Mesenchymal stem cell (in vitro differentiated cells and primary cell): ENCODE results near the gene TMEM116.

ENCODE experiments used
- DNase-seq: peaks from one replicate; pipeline ENCODE4 v3.0.0-alpha.2; 2013
- H2AFZ ChIP-seq: one replicate; pipeline ENCODE4 v1.6.1; 2013; ENCODE audit warnings: low read depth, mild to moderate bottlenecking, control low read depth, inconsistent platforms, low read length, moderate library complexity
- H2AK5ac ChIP-seq: 2 replicates; pipeline ENCODE4 v1.6.1; 2013; ENCODE audit warnings: low read length, moderate library complexity, mild to moderate bottlenecking, inconsistent platforms; ENCODE audit not compliant: severe bottlenecking
- H2BK120ac ChIP-seq: one replicate; pipeline ENCODE4 v1.6.1; 2013; ENCODE audit warnings: low read depth, mild to moderate bottlenecking, inconsistent platforms, low read length, moderate library complexity
- H2BK12ac ChIP-seq, 2 experiments: one replicate each; pipeline ENCODE4 v1.6.1; 2013; ENCODE audit warnings: inconsistent platforms in 2 of 2, low read length in 2 of 2, mild to moderate bottlenecking in 2 of 2, moderate library complexity in 2 of 2, control low read depth in 1 of 2
- H2BK15ac ChIP-seq: one replicate; pipeline ENCODE4 v1.6.1; 2013; ENCODE audit warnings: mild to moderate bottlenecking, low read depth, inconsistent platforms; ENCODE audit not compliant: poor library complexity, severe bottlenecking
- H2BK5ac ChIP-seq: 2 replicates; pipeline ENCODE4 v1.6.1; 2013; ENCODE audit warnings: low read depth, mild to moderate bottlenecking, low read length, control low read depth, inconsistent platforms; ENCODE audit not compliant: poor library complexity, severe bottlenecking
- H3K14ac ChIP-seq, 2 experiments: one replicate each; pipeline ENCODE4 v1.6.1; 2013; ENCODE audit warnings: inconsistent platforms in 2 of 2, low read length in 2 of 2, control low read depth in 1 of 2, mild to moderate bottlenecking in 1 of 2, moderate library complexity in 1 of 2
- H3K18ac ChIP-seq, 2 experiments: one replicate each; pipeline ENCODE4 v1.6.1; 2013; ENCODE audit warnings: inconsistent platforms in 2 of 2, low read length in 2 of 2, control low read depth in 1 of 2, low read depth in 1 of 2, mild to moderate bottlenecking in 1 of 2
- H3K23ac ChIP-seq, 2 experiments: one replicate each; pipeline ENCODE4 v1.6.1; 2013; ENCODE audit warnings: inconsistent platforms in 2 of 2, low read length in 2 of 2, mild to moderate bottlenecking in 2 of 2, moderate library complexity in 2 of 2, control low read depth in 1 of 2
- H3K27ac ChIP-seq: 2 replicates; pipeline ENCODE4 v1.5.1; 2013; ENCODE audit warnings: mild to moderate bottlenecking, moderate library complexity, low read length, control low read depth, inconsistent platforms; ENCODE audit not compliant: poor library complexity, severe bottlenecking
- H3K27me3 ChIP-seq, 2 experiments: 2 replicates each; pipeline versions ENCODE4 v1.6.1 to v1.7.0; 2013; ENCODE audit warnings: low read length in 2 of 2, mild to moderate bottlenecking in 2 of 2, moderate library complexity in 2 of 2, control low read depth in 1 of 2, inconsistent platforms in 1 of 2; ENCODE audit not compliant: control insufficient read depth in 1 of 2, insufficient read depth in 1 of 2
- H3K36me3 ChIP-seq, 2 experiments: 2 replicates each; pipeline versions ENCODE4 v1.6.1 to v1.7.0; 2013; ENCODE audit warnings: low read length in 2 of 2, control low read depth in 1 of 2, inconsistent platforms in 1 of 2, low read depth in 1 of 2, mild to moderate bottlenecking in 1 of 2; ENCODE audit not compliant: insufficient read depth in 2 of 2, control insufficient read depth in 1 of 2
- H3K4ac ChIP-seq, 2 experiments: one replicate each; pipeline ENCODE4 v1.6.1; 2013; ENCODE audit warnings: inconsistent platforms in 2 of 2, low read length in 2 of 2, mild to moderate bottlenecking in 2 of 2, moderate library complexity in 2 of 2, control low read depth in 1 of 2, low read depth in 1 of 2
- H3K4me1 ChIP-seq: 2 replicates; pipeline ENCODE4 v1.6.1; 2013; ENCODE audit warnings: low read depth, low read length, control low read depth; ENCODE audit not compliant: control insufficient read depth, insufficient read depth
- H3K4me2 ChIP-seq: 2 replicates; pipeline ENCODE4 v1.6.1; 2013; ENCODE audit warnings: low read length, mild to moderate bottlenecking, inconsistent platforms; ENCODE audit not compliant: poor library complexity, severe bottlenecking
- H3K4me3 ChIP-seq, 2 experiments: 2 replicates each; pipeline versions ENCODE4 v1.5.1 to v1.7.0; 2013; ENCODE audit warnings: low read length in 2 of 2, mild to moderate bottlenecking in 2 of 2, control low read depth in 1 of 2, low read depth in 1 of 2; ENCODE audit not compliant: insufficient read depth in 1 of 2
- H3K79me1 ChIP-seq: replicated peaks from 2 replicates; pipeline ENCODE4 v1.6.1; 2013; ENCODE audit warnings: mild to moderate bottlenecking, control low read depth, low read length, inconsistent platforms; ENCODE audit not compliant: poor library complexity, severe bottlenecking
- H3K9ac ChIP-seq: 2 replicates; pipeline ENCODE4 v1.7.0; 2013; ENCODE audit warnings: mild to moderate bottlenecking, low read length, moderate library complexity
- H3K9me3 ChIP-seq: 2 replicates; pipeline ENCODE4 v1.7.0; 2013; ENCODE audit warnings: mild to moderate bottlenecking, low read length; ENCODE audit not compliant: control insufficient read depth
- H4K8ac ChIP-seq: one replicate; pipeline ENCODE4 v1.6.1; 2013; ENCODE audit warnings: inconsistent platforms, mild to moderate bottlenecking, low read length, moderate library complexity
- H4K91ac ChIP-seq: one replicate; pipeline ENCODE4 v1.6.1; 2013; ENCODE audit warnings: mild to moderate bottlenecking, low read length, inconsistent platforms
- WGBS: methylation state at CpG from one replicate; pipeline ENCODE4 v1.1.7; 2013; ENCODE audit warnings: mixed read lengths; 5-methylcytosine and 5-hydroxymethylcytosine counted together

TMEM116 gene

GRCh38 chr12:111927346-111927745, 85.6 kb downstream of the TMEM116 start:
- Histone ChIP-seq H3K4me1 (no peaks in the 10 kb centered on the region), H2BK15ac (no peak overlapping the region), H4K8ac (no peak overlapping the region), H2BK12ac (no peak overlapping the region), H3K27me3 (no peaks in the 10 kb centered on the region), H3K18ac (no peak overlapping the region), H3K79me1 (no peaks in the 10 kb centered on the region), H3K4me3 (no peak overlapping the region), H2AFZ (no peak overlapping the region), H3K4me2 (no peak overlapping the region), H3K4ac (no peak overlapping the region), H2BK120ac (no peak overlapping the region), H3K14ac (no peak overlapping the region), H3K9me3 (no peaks in the 10 kb centered on the region), H3K9ac (no peak overlapping the region), H3K36me3 (peaks cover 0 to 3% of the 10 kb centered on the region in 2 experiments), H2AK5ac (no peak overlapping the region), H2BK5ac (no peak overlapping the region), H3K27ac (no peak overlapping the region), H3K23ac (no peak overlapping the region), H4K91ac (no peak overlapping the region)
- DNase-seq: no peak
- WGBS: 96% methylated on average over 5 of the region's 5 CpGs

DNA sequence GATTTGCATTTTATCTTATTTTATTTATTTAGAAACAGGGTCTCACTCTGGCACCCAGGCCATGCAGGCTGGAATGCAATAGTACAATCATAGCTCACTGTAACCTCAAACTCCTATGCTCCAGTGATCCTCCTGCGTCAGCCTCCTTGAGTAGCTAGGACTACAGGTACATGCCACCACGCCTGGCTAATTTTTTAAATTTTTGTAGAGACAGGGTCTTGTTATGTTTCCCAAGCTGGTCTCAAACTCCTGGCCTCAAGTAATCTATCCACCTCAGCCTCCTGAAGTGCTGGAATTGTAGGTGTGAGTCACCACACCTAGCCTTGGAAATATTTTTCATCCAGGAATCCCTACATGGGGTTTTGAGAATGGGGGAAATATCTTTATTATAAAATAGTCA, 86.3 kb downstream of the TMEM116 start:
- Histone ChIP-seq H2BK12ac (no peak overlapping the region), H3K27ac (no peak overlapping the region), H3K79me1 (no peaks in the 10 kb centered on the region), H2BK120ac (no peak overlapping the region), H3K4me3 (no peak overlapping the region), H3K14ac (no peak overlapping the region), H2BK15ac (no peak overlapping the region), H3K4me1 (no peaks in the 10 kb centered on the region), H3K4me2 (no peak overlapping the region), H3K9me3 (no peaks in the 10 kb centered on the region), H3K4ac (no peak overlapping the region), H3K18ac (no peak overlapping the region), H3K27me3 (no peaks in the 10 kb centered on the region), H4K8ac (no peak overlapping the region), H3K36me3 (no peaks in the 10 kb centered on the region), H3K23ac (no peak overlapping the region), H2BK5ac (no peak overlapping the region), H2AK5ac (no peak overlapping the region), H2AFZ (no peak overlapping the region), H3K9ac (no peak overlapping the region), H4K91ac (no peak overlapping the region)
- WGBS: 90% methylated on average over 2 of the region's 2 CpGs
- DNase-seq: no peak

DNA sequence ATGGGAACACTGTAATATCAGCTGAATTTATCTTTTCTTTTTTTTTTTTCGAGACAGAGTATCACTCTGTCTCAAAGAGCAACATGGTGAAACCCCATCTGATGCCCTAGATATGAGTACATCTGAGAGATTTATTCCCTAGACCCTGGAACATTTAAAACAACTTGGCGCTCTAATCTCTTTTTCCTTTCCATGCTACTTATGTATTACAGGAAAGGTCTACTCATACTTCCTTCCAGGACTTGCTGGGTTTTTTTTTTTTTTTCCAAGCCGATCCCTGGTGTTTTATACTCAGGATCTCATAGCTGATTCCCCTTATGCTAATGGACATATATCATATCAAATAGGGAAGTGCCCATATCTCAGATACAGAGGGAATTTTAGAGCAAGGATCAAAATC, 87.8 kb downstream of the TMEM116 start:
- Histone ChIP-seq H2AK5ac (no peak overlapping the region), H2BK15ac (no peak overlapping the region), H3K4me1 (no peaks in the 10 kb centered on the region), H3K27me3 (no peaks in the 10 kb centered on the region), H3K4me2 (no peak overlapping the region), H3K23ac (no peak overlapping the region), H3K9ac (no peak overlapping the region), H2BK120ac (no peak overlapping the region), H3K79me1 (no peaks in the 10 kb centered on the region), H3K14ac (no peak overlapping the region), H3K4me3 (no peak overlapping the region), H3K9me3 (no peaks in the 10 kb centered on the region), H4K8ac (no peak overlapping the region), H2AFZ (no peak overlapping the region), H4K91ac (no peak overlapping the region), H3K18ac (no peak overlapping the region), H3K27ac (no peak overlapping the region), H2BK5ac (no peak overlapping the region), H3K36me3 (no peaks in the 10 kb centered on the region), H3K4ac (no peak overlapping the region), H2BK12ac (no peak overlapping the region)
- DNase-seq: no peak
- 100% methylated on average over 2 of the region's 3 CpGs for WGBS

- DNase-seq: no peak
- no peak overlapping the region for H2BK5ac ChIP-seq
- no peak overlapping the region for H2AFZ ChIP-seq
- no peak overlapping the region for H2BK12ac ChIP-seq
- no peaks in the 10 kb centered on the region for H3K4me1 ChIP-seq
- no peak overlapping the region for H4K8ac ChIP-seq
- no peak overlapping the region for H3K27ac ChIP-seq
- H2BK120ac ChIP-seq: no peak overlapping the region
- no peak overlapping the region for H2AK5ac ChIP-seq
- no peak overlapping the region for H3K14ac ChIP-seq
- no peak overlapping the region for H3K4ac ChIP-seq
- H3K4me2 ChIP-seq: no peak overlapping the region
- H3K27me3 ChIP-seq: no peaks in the 10 kb centered on the region
- H3K18ac ChIP-seq: no peak overlapping the region
- no peak overlapping the region for H3K4me3 ChIP-seq
- H4K91ac ChIP-seq: no peak overlapping the region
- WGBS: 95% methylated on average over 1 of the region's 1 CpG
- peaks cover 9 to 13% of the 10 kb centered on the region in 2 experiments for H3K36me3 ChIP-seq
- no peak overlapping the region for H3K9ac ChIP-seq
- H3K79me1 ChIP-seq: no peaks in the 10 kb centered on the region
- peaks cover 10% of the 10 kb centered on the region for H3K9me3 ChIP-seq
- H3K23ac ChIP-seq: no peak overlapping the region
- no peak overlapping the region for H2BK15ac ChIP-seq
Observed at GRCh38 chr12:111907740-111908139, 105.2 kb downstream of the TMEM116 start.
